ENCODE measurements around the gene HCRT. TPM values are rescaled to one million over a fixed set of nuclear protein-coding genes. Genes with fewer than 3 reads are reported as not detected.

HCRT gene
- total and polyA plus RNA-seq, 2 of the 8 experiments (the other 6 are each of a cell fraction or from before 2014, with no cell fraction given), result not detected

GRCh38 chr17:42171831-42172230 is 13.4 kb downstream of the HCRT start:
- Histone ChIP-seq H4K5ac (ENCODE audit: insufficient read length, low read depth, low read length) (no peak overlapping the region), H2BK120ac (replicated peaks; ENCODE audit: low read depth, low read length) (no peak overlapping the region), H3K4me2 (ENCODE audit: insufficient read depth in 1 of 2, low read depth in 2 of 2, low read length in 2 of 2) (no peak overlapping the region), H3K14ac (ENCODE audit: insufficient read length) (no peak overlapping the region), H3K18ac (ENCODE audit: extremely low read depth, low read length) (no peak overlapping the region), H3K4ac (replicated peaks; ENCODE audit: insufficient read length, low read depth, low read length) (no peak overlapping the region), H3K9me3 (ENCODE audit: insufficient read depth in 2 of 2, low read depth in 1 of 2, low read length in 1 of 2) (no peaks in the 10 kb centered on the region), H3K23ac (ENCODE audit: insufficient read length) (no peak overlapping the region), H3K23me2 (ENCODE audit: low read depth, low read length) (no peaks in the 10 kb centered on the region), H2BK15ac (ENCODE audit: low read length) (no peak overlapping the region), H4K91ac (replicated peaks; ENCODE audit: insufficient read length, low read length) (no peak overlapping the region), H4K20me1 (replicated peaks in 1 of 2; ENCODE audit: control insufficient read depth in 1 of 2, insufficient read depth in 2 of 2, low read length in 2 of 2) (peaks cover 0 to 1% of the 10 kb centered on the region in 2 experiments), H3K4me1 (replicated peaks in 1 of 4; ENCODE audit: control insufficient read depth in 3 of 4, insufficient read depth in 4 of 4, low read length in 3 of 4) (no peaks in the 10 kb centered on the region), H3K56ac (replicated peaks; ENCODE audit: insufficient read length, low read depth, low read length) (no peak overlapping the region), H3K4me3 (ENCODE audit: extremely low read depth in 1 of 4, insufficient read depth in 2 of 4, low read depth in 3 of 4, low read length in 4 of 4) (no peak overlapping the region), H2AFZ (ENCODE audit: low read length) (no peak overlapping the region), H4K8ac (ENCODE audit: extremely low read depth, insufficient read depth, low read length) (no peak overlapping the region), H2BK20ac (ENCODE audit: low read length) (no peak overlapping the region), H3K79me2 (ENCODE audit: control insufficient read depth in 1 of 2, insufficient read depth in 2 of 2, low read length in 2 of 2) (no peaks in the 10 kb centered on the region), H3K79me1 (ENCODE audit: low read depth, low read length) (no peaks in the 10 kb centered on the region), H2AK5ac (ENCODE audit: low read depth, low read length) (no peak overlapping the region), H3K9ac (replicated peaks in 1 of 4; ENCODE audit: extremely low read depth in 1 of 4, low read depth in 3 of 4, low read length in 3 of 4) (no peak overlapping the region), H3K36me3 (ENCODE audit: control insufficient read depth in 2 of 4, insufficient read depth in 4 of 4, low read length in 3 of 4) (no peaks in the 10 kb centered on the region), H3K27ac (ENCODE audit: low read depth, low read length) (no peak overlapping the region), H3K27me3 (replicated peaks in 1 of 4; ENCODE audit: control insufficient read depth in 3 of 4, extremely low read depth in 1 of 4, insufficient read depth in 3 of 4, low read length in 3 of 4) (no peaks in the 10 kb centered on the region), H2BK5ac (ENCODE audit: low read depth, low read length) (no peak overlapping the region), H2BK12ac (ENCODE audit: low read depth, low read length) (no peak overlapping the region)
- ChIA-PET POLR2A (ENCODE audit: partially characterized antibody) (interaction anchor here (0.6 to 1.5 kb wide), 4 partner anchors 8 to 398 kb away, joined by 3 to 8 read pairs (median 4); no protein-coding TSS in a partner anchor), CTCF (ENCODE audit: partially characterized antibody) (interaction anchor here (0.7 to 3.5 kb wide), 6 partner anchors 9 to 296 kb away, joined by 3 to 13 read pairs (median 4); partner anchors contain the start of gene KCNH4)
- 87% methylated on average over 11 of the region's 11 CpGs; no CpG with 5 or more reads in 1 of the 2 experiments for WGBS, 2 experiments (ENCODE audit: extremely low coverage in 1 of 2, insufficient coverage in 1 of 2, insufficient read length in 1 of 2, insufficient replicate concordance in 2 of 2, low coverage in 1 of 2, low lambda C conversion rate in 2 of 2, missing lambda C conversion rate in 1 of 2)
- no peak for DNase-seq (ENCODE audit: low read depth in 1 of 2, low spot score in 2 of 2)
- FAIRE-seq, result no peak

Data from H1 (cell line).